ENCODE results near the gene GKN2.

DNA sequence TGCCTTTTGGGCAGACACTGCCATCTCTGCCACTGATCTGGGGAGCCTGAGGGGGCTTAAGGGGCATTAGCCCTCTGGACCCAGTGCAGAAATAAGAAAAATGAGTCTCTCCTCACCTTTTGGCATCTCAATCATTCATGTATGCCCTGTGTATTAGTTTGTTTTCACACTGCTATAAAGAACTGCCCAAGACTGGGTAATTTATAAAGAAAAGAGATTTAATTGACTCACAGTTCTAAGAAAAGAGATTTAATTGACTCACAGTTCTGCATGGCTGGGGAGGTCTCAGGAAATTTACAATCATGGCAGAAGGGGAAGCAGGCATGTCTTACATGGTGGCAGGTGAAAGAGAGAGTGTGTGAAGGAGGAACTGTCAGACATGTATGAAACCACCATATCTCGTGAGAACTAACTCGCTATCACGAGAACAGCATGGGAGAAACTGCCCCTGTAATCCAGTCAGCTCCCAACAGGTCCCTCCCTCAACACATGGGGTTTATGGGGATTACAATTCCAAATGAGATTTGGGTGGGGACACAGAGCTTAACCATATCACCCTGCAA lies 21.5 kb downstream of the GKN2 start:
- no peak for TF ChIP-seq CTCF (IDR thresholded peaks at IDR 0.05)
- TF ChIP-seq POLR2A (IDR thresholded peaks at IDR 0.05) = no peak

Data from gastroesophageal sphincter (tissue), 3 donors.